Camera-type eye (tissue), 1 donor: ENCODE data around the gene KCNT1. TPM values are rescaled to one million over a fixed set of nuclear protein-coding genes. Genes with fewer than 3 reads are reported as not detected.

Experiments used
- total RNA-seq: library from RNA; depleted of rRNA; stranded (reverse); fragments of >200 nt; gene quantifications from one replicate; pipeline ENCODE4 v1.2.3, GENCODE V29; 2014

The KCNT1 gene
- 1.1 TPM for total RNA-seq

DNA sequence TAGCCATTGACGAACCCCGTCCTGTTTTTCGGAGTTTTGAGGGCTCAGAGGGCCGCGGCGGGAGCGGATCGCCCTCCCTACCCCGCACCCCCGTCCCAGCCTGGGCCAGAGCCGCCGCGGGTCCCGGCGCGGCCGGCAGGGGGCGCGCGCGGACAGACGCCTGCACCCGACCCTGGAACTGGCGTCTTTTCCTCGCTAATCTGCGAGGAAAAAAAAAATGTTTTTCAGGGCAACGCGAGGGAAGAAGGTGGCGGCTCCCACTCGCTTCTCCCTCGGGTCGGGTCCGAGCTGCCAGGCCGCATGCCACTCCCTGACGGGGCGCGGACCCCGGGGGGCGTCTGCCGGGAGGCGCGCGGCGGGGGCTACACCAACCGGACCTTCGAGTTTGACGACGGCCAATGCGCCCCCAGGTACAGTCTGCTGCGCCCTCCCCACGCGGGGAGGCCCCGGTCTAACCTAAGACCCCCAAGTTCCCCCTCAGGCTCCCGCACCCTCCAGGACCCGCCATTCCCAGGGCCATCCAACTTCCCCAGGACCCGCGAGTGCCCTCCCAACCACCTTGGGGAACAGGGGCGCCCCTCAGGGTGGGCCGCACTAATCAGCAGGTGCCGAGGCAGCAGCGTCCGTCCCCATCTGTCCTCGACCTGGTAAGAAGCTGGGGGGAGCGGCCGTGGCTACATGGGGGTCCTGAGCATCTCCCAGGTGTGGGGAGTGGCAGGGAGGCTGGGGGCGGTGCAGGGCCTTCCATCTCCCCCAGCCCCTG lies at the start of gene KCNT1:
Gene KCNT1 (plus strand): TSS at position 227 of the 763 bp plus-strand sequence. CDS start 74 bp downstream, at position 301.

GRCh38 chr9:135662758-135663450 lies 39.1 kb upstream of the KCNT1 start, which contains the start of gene LCN9:
LCN9 (plus strand) TSS chr9:135663309; CDS start chr9:135663322, 13 bp downstream.

GRCh38 chr9:135699440-135699839 lies 2.5 kb upstream of the KCNT1 start, which contains the start of gene SOHLH1:
SOHLH1 (minus strand) TSS chr9:135699481; CDS start chr9:135699467, 14 bp downstream.

Other genes with a start within 250 kb of the KCNT1 start
- 32.5 TPM for gene PPP1R26, start 222.4 kb upstream of the KCNT1 start, total RNA-seq
- gene MRPS2, start 201.5 kb upstream of the KCNT1 start, total RNA-seq, result 20.0 TPM
- 13.0 TPM for gene LCN1, start 180.7 kb upstream of the KCNT1 start, total RNA-seq
- not detected for gene OBP2A, start 156.1 kb upstream of the KCNT1 start, total RNA-seq
- not detected for gene PAEP, start 140.4 kb upstream of the KCNT1 start, total RNA-seq
- gene GLT6D1, start 62.6 kb upstream of the KCNT1 start, total RNA-seq, result not detected
- gene LCN9, start 38.9 kb upstream of the KCNT1 start, total RNA-seq, result not detected
- gene SOHLH1, start 2.7 kb upstream of the KCNT1 start, total RNA-seq, result 0.99 TPM
- gene CAMSAP1, start 205.4 kb downstream of the KCNT1 start, total RNA-seq, result 123 TPM